ENCODE measurements around the gene B9D1.

DNA sequence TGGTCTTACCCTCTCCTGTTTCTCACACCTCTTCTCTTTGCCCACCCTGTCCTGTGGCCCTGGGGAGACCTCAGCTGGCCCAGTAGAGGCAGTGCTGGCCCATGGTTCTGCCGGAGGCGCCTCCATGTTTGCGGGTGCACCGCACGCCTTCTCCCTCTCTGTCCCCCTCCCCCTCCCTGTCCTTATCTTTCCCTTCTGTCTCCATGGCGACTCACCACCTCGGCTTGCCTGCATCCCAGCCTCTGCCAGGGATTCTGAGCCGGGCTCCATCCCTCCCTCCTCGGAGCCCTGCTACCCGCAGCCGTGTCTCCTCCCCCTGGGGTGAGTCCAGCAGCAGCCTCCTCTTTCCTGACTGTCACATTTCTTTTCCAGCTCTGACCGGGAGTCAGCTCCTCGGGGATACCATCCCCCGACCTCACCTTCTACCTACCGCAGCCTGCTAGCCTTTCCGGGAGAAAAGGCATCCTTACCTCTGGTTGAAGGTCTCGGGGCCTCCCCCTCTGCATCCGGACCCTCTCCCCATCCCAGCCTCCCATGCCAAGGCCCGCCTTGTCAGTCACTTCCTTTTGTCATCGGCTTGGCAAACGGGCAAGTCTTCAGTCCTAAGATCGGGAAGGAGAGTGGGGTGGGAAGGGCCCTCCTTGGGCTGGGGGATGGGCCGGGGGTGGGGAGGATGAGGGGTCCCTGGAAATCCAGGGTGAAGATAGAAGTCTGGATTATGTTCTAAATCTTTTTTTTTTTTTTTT, 48.5 kb upstream of the B9D1 start, which contains the start of gene RNF112:
- TF ChIP-seq, protein P1, sequence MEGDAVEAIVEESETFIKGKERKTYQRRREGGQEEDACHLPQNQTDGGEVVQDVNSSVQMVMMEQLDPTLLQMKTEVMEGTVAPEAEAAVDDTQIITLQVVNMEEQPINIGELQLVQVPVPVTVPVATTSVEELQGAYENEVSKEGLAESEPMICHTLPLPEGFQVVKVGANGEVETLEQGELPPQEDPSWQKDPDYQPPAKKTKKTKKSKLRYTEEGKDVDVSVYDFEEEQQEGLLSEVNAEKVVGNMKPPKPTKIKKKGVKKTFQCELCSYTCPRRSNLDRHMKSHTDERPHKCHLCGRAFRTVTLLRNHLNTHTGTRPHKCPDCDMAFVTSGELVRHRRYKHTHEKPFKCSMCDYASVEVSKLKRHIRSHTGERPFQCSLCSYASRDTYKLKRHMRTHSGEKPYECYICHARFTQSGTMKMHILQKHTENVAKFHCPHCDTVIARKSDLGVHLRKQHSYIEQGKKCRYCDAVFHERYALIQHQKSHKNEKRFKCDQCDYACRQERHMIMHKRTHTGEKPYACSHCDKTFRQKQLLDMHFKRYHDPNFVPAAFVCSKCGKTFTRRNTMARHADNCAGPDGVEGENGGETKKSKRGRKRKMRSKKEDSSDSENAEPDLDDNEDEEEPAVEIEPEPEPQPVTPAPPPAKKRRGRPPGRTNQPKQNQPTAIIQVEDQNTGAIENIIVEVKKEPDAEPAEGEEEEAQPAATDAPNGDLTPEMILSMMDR (IDR thresholded peaks at IDR 0.05; ENCODE audit: low read length), result no peak
- TF ChIP-seq EZH2 (optimal IDR thresholded peaks at IDR 0.05; ENCODE audit: low read depth, low read length) (no peak), EZH2phosphoT487 (IDR thresholded peaks at IDR 0.05; ENCODE audit: low read length) (no peak)

All from MM.1S (cell line).